GM12873 (cell line): ENCODE results near the gene EDC3.

Source experiments
- CTCF ChIP-seq: IDR thresholded peaks from 2 replicates; pipeline ENCODE4 v1.5.1; 2012; ENCODE audit warnings: low read depth, mild to moderate bottlenecking, moderate library complexity, low read length, control low read depth; ENCODE audit not compliant: insufficient read depth; ENCODE audit errors: missing control alignments

Gene EDC3

GRCh38 chr15:74585191-74585590 lies 110.6 kb downstream of the EDC3 start:
- TF ChIP-seq CTCF: no peak

GRCh38 chr15:74584779-74585178 lies 111.0 kb downstream of the EDC3 start:
- TF ChIP-seq CTCF: no peak

- TF ChIP-seq CTCF: no peak
Observed at GRCh38 chr15:74584204-74584603, 111.6 kb downstream of the EDC3 start.
